H1 (cell line): ENCODE results near the gene POLD1. TPM values are rescaled to one million over a fixed set of nuclear protein-coding genes. Genes with fewer than 3 reads are reported as not detected.

Source experiments
- EP300 ChIP-seq, 2 experiments: IDR thresholded peaks; 1 replicate in 1 of 2; 2 replicates in 1 of 2; pipeline ENCODE4 v1.6.1; 2011 to 2012; ENCODE audit warnings: low read depth in 2 of 2, low read length in 2 of 2, mild to moderate bottlenecking in 2 of 2, borderline replicate concordance in 1 of 2, inconsistent platforms in 1 of 2, moderate library complexity in 1 of 2
- EZH2 ChIP-seq: fragments of 200-600 bp; sonication (generic); IDR thresholded peaks from 2 replicates; pipeline ENCODE4 v1.7.1; 2012; ENCODE audit warnings: low read depth, mild to moderate bottlenecking, moderate library complexity, low read length, inconsistent platforms; ENCODE audit not compliant: severe bottlenecking
- MAFK ChIP-seq: IDR thresholded peaks from 2 replicates; pipeline ENCODE4 v1.6.1; 2012; ENCODE audit warnings: low read depth, mild to moderate bottlenecking, improper control_type of control experiment, low read length
- RNF2 ChIP-seq: fragments of 200-900, 300-1000 bp; sonication (generic); IDR thresholded peaks from 2 replicates; pipeline ENCODE4 v1.7.1; 2016; ENCODE audit warnings: borderline replicate concordance, low read depth, mild to moderate bottlenecking, antibody characterized with exemption, low read length; ENCODE audit not compliant: poor library complexity, severe bottlenecking; ENCODE audit errors: missing control alignments
- SIN3A ChIP-seq, 2 experiments: IDR thresholded peaks in 1 of 2; conservative IDR thresholded peaks in 1 of 2; 2 replicates each; pipeline ENCODE4 v1.6.1; 2011 to 2012; ENCODE audit warnings: low read length in 2 of 2, improper control_type of control experiment in 1 of 2, low read depth in 1 of 2, mild to moderate bottlenecking in 1 of 2
- polyA plus RNA-seq, 7 experiments: library from polyadenylated mRNA; depleted of rRNA in 3 of 7; stranded (reverse) in 5 of 7; unstranded in 2 of 7; fragments of >200 nt in 5 of 7; fragments of 200-250 nt in 2 of 7; gene quantifications; 1 replicate in 5 of 7; 2 replicates in 1 of 7; 4 replicates in 1 of 7; pipeline versions ENCODE4 v1.2.1 to v1.2.3, GENCODE V29; 2011 to 2013; ENCODE audit warnings: missing spikeins in 2 of 7, mixed read lengths in 2 of 7
- total RNA-seq: library from RNA; stranded (reverse); fragmentation: NEBNext Ultra II Directional; extraction: Animal tissue kit (Norgen Biotek cat#: 25700); gene quantifications from 2 replicates; pipeline ENCODE4 v1.2.1, GENCODE V29; 2021

The POLD1 gene
- total and polyA plus RNA-seq, 2 of the 8 experiments (the other 6 are each of a cell fraction or from before 2014, with no cell fraction given), result 141 to 142 TPM

DNA sequence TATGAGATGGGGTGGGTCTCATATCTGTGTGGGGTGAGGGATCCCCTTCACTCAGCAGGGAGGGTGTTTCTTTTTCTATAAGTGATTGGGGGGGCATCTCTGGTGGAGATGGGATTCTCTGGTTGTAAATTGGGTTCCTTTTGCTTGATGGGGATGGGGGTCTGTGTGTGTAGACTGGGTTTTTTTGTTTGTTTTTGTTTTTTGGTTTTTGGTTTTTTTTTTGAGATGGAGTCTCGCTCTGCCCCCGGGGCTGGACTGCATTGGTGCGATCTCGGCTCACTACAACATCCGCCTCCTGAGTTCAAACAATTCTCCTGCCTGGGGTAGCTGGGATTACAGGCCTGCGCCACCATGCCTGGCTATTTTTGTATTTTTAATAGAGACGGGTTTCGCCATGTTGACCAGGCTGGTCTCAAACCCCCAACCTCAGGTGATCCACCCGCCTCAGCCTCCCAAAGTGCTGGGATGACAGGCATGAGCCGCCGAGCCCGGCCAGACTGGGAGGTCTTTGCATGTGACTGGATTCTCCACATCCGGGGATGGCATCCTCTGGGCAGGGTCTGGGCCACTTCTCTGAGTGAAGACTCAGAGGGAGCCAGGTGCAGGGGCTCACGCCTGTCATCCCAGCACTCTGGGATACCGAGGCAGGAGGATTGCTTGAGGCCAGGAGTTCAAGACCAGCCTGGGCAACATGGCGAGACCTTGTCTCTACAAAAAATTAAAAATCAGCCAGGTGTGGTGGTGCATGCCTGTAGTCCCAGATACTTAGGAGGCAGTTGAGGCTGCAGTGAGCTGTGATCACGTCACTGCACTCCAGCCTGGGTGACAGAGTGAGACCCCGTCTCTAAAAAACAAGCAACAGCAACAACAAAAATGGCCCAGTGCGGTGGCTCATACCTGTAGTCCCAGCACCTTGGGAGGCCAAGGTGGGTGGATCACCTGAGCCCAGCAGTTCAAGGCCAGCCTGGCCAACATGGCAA, 49.3 kb downstream of the POLD1 start (continued):
- TF ChIP-seq RNF2 (no peak), SIN3A (conservative IDR thresholded peaks at IDR 0.05 in 1 of 2, IDR thresholded peaks at IDR 0.05 in 1 of 2; ENCODE audit: low read depth in 1 of 2, low read length in 2 of 2) (no peak), EZH2 (no peak), EP300 (IDR thresholded peaks at IDR 0.05; ENCODE audit: borderline replicate concordance in 1 of 2, low read depth in 2 of 2, low read length in 2 of 2) (no peak), MAFK (no peak)
